Measurements from ENCODE around the gene CLASP1. TPM values are rescaled to one million over a fixed set of nuclear protein-coding genes. Genes with fewer than 3 reads are reported as not detected.

The CLASP1 gene
- total RNA-seq, 1 donor from 2014 or later: 60.1 TPM

GRCh38 chr2:121336528-121337294 lies 312.6 kb downstream of the CLASP1 start:
- intact Hi-C loops (cut with micrococcal nuclease): no loop called here
- no peak for DNase-seq
- H3K4me3 ChIP-seq: no peak overlapping the region

GRCh38 chr2:121335294-121336290 lies 313.7 kb downstream of the CLASP1 start:
- Histone ChIP-seq H3K36me3 (peaks cover 24% of the 10 kb centered on the region), H3K27ac (replicated peaks) (no peak overlapping the region), H3K9me3 (replicated peaks) (no peaks in the 10 kb centered on the region), H3K27me3 (ENCODE audit: low read depth) (peaks cover 2% of the 10 kb centered on the region), H3K4me3 (no peak overlapping the region), H3K4me1 (no peaks in the 10 kb centered on the region)
- no peak for TF ChIP-seq CTCF (IDR thresholded peaks at IDR 0.05; ENCODE audit: borderline replicate concordance)
- DNase-seq: no peak
- intact Hi-C loops (cut with micrococcal nuclease): no loop called here

More at GRCh38 chr2:121336528-121337294, 312.6 kb downstream of the CLASP1 start:
- no peaks in the 10 kb centered on the region for H3K27me3 ChIP-seq (ENCODE audit: low read depth)
- no peaks in the 10 kb centered on the region for H3K9me3 ChIP-seq (replicated peaks)
- no peak for TF ChIP-seq CTCF (IDR thresholded peaks at IDR 0.05; ENCODE audit: borderline replicate concordance)
- peaks cover 35% of the 10 kb centered on the region for H3K36me3 ChIP-seq
- no peak overlapping the region for H3K27ac ChIP-seq (replicated peaks)
- no peaks in the 10 kb centered on the region for H3K4me1 ChIP-seq

- Histone ChIP-seq H3K36me3 (peaks cover 16% of the 10 kb centered on the region), H3K9me3 (replicated peaks) (no peaks in the 10 kb centered on the region), H3K27me3 (ENCODE audit: low read depth) (peaks cover 8% of the 10 kb centered on the region), H3K27ac (replicated peaks) (no peak overlapping the region), H3K4me1 (no peaks in the 10 kb centered on the region), H3K4me3 (no peak overlapping the region)
- DNase-seq: no peak
- intact Hi-C loops (cut with micrococcal nuclease): no loop called here
- TF ChIP-seq CTCF (IDR thresholded peaks at IDR 0.05; ENCODE audit: borderline replicate concordance): no peak
Observed at GRCh38 chr2:121334581-121335293, 314.5 kb downstream of the CLASP1 start.

- no peak overlapping the region for H3K4me3 ChIP-seq
- no peak for DNase-seq
- no peaks in the 10 kb centered on the region for H3K9me3 ChIP-seq (replicated peaks)
- peaks cover 13% of the 10 kb centered on the region for H3K27me3 ChIP-seq (ENCODE audit: low read depth)
- H3K4me1 ChIP-seq: no peaks in the 10 kb centered on the region
- no peak for TF ChIP-seq CTCF (IDR thresholded peaks at IDR 0.05; ENCODE audit: borderline replicate concordance)
- peaks cover 9% of the 10 kb centered on the region for H3K36me3 ChIP-seq
- no peak overlapping the region for H3K27ac ChIP-seq (replicated peaks)
- intact Hi-C loops (cut with micrococcal nuclease): no loop called here
Observed at GRCh38 chr2:121333834-121334558, 315.3 kb downstream of the CLASP1 start.

Measured in left ventricle myocardium inferior (tissue), 1 donor.